ENCODE measurements around the gene PPM1B. TPM values are rescaled to one million over a fixed set of nuclear protein-coding genes. Genes with fewer than 3 reads are reported as not detected.

Gene PPM1B
- total and polyA plus RNA-seq, 2 of the 4 experiments (the other 2 are of a cell fraction): 13.4 to 14.7 TPM

GRCh38 chr2:44210362-44210761, 41.7 kb downstream of the PPM1B start:
- Histone ChIP-seq H3K14ac (replicated peaks; ENCODE audit: low read depth, low read length) (no peak overlapping the region), H3K27ac (ENCODE audit: insufficient read depth, low read length) (no peak overlapping the region), H3K9ac (ENCODE audit: low read depth, low read length) (no peak overlapping the region), H3K23ac (ENCODE audit: low read depth, low read length) (no peak overlapping the region), H2AK9ac (replicated peaks; ENCODE audit: low read depth, low read length, poor library complexity) (no peak overlapping the region), H3K56ac (ENCODE audit: extremely low read depth, insufficient read depth, low read length) (no peak overlapping the region), H4K5ac (ENCODE audit: low read depth, low read length) (no peak overlapping the region), H3K9me1 (ENCODE audit: insufficient read depth, low read length) (peaks cover 2% of the 10 kb centered on the region; the same call in 1 of the 2 replicates), H4K8ac (ENCODE audit: low read depth in 2 of 2, low read length in 2 of 2) (no peak overlapping the region), H3K4me3 (ENCODE audit: insufficient read depth, low read depth, low read length) (no peak overlapping the region), H2BK20ac (ENCODE audit: low read depth, low read length) (no peak overlapping the region), H3K79me1 (ENCODE audit: low read depth in 1 of 2, low read length in 2 of 2) (peaks cover 10 to 20% of the 10 kb centered on the region in 2 experiments), H2BK120ac (ENCODE audit: low read depth, low read length) (no peak overlapping the region), H3K27me3 (ENCODE audit: control insufficient read depth, insufficient read depth, low read length) (no peaks in the 10 kb centered on the region), H3K9me3 (ENCODE audit: control insufficient read depth, insufficient read depth, low read length) (peaks cover 5% of the 10 kb centered on the region; the same call in 1 of the 2 replicates), H2AFZ (replicated peaks; ENCODE audit: low read length, poor library complexity) (no peak overlapping the region), H4K91ac (ENCODE audit: insufficient read depth, low read depth, low read length) (no peak overlapping the region), H2BK15ac (ENCODE audit: low read depth, low read length) (no peak overlapping the region), H2AK5ac (ENCODE audit: low read depth, low read length) (no peak overlapping the region), H3K36me3 (ENCODE audit: control insufficient read depth, insufficient read depth, low read length) (peaks cover 9% of the 10 kb centered on the region), H3K4me1 (ENCODE audit: control insufficient read depth, insufficient read depth, low read length) (no peaks in the 10 kb centered on the region), H3K4me2 (ENCODE audit: low read depth, low read length) (no peak overlapping the region), H4K20me1 (ENCODE audit: insufficient read depth, low read length) (no peaks in the 10 kb centered on the region; the same call in 1 of the 2 replicates), H3K18ac (ENCODE audit: low read depth, low read length) (no peak overlapping the region), H3K4ac (ENCODE audit: low read depth, low read length) (no peak overlapping the region), H2BK5ac (ENCODE audit: low read depth, low read length, poor library complexity, severe bottlenecking) (no peak overlapping the region)
- no TSS peak for BruUV-seq (replicated peaks)
- intact Hi-C loops (cut with micrococcal nuclease): no loop called here
- ChIA-PET POLR2A (ENCODE audit: unreplicated experiment) (no interaction called here), CTCF (no interaction called here)
- DNase-seq: no peak
- dilution Hi-C loops (cut with HindIII; ENCODE audit: low sequenced_read_pairs, unreplicated experiment): no loop called here
- TF ChIP-seq NFE2L2 (IDR thresholded peaks at IDR 0.05; ENCODE audit: low read depth, low read length): no peak
- no peak for TF ChIP-seq SMC3 (IDR thresholded peaks at IDR 0.05; ENCODE audit: low read depth, low read length)
- TF ChIP-seq CHD1 (IDR thresholded peaks at IDR 0.05; ENCODE audit: low read depth, low read length): no peak
- no peak for TF ChIP-seq CTCF (conservative IDR thresholded peaks at IDR 0.05; ENCODE audit: low read depth, low read length)
- TF ChIP-seq RFX5 (IDR thresholded peaks at IDR 0.05; ENCODE audit: low read depth, low read length): no peak
- no peak for TF ChIP-seq POLR2A (IDR thresholded peaks at IDR 0.05; ENCODE audit: low read depth, low read length)
- no peak for TF ChIP-seq USF2 (IDR thresholded peaks at IDR 0.05; ENCODE audit: low read depth, low read length)
- no peak for TF ChIP-seq MAFK (IDR thresholded peaks at IDR 0.05; ENCODE audit: low read depth, low read length)
- TF ChIP-seq CEBPB (IDR thresholded peaks at IDR 0.05; ENCODE audit: low read depth, low read length): no peak
- no peak for TF ChIP-seq BHLHE40 (IDR thresholded peaks at IDR 0.05; ENCODE audit: low read depth, low read length)
- TF ChIP-seq RAD21 (IDR thresholded peaks at IDR 0.05; ENCODE audit: low read length): no peak
- TF ChIP-seq RCOR1 (IDR thresholded peaks at IDR 0.05; ENCODE audit: insufficient replicate concordance, low read length): no peak
- TF ChIP-seq ELK1 (IDR thresholded peaks at IDR 0.05; ENCODE audit: borderline replicate concordance, low read depth, low read length): no peak
- TF ChIP-seq MAZ (IDR thresholded peaks at IDR 0.05; ENCODE audit: borderline replicate concordance, low read depth, low read length): no peak
- TF ChIP-seq FOS (IDR thresholded peaks at IDR 0.05; ENCODE audit: low read depth, low read length): no peak
- ATAC-seq (ENCODE audit: low read depth): no peak
- in situ Hi-C loops (cut with MboI; ENCODE audit: low sequenced_read_pairs): no loop called here
- WGBS, 2 experiments (ENCODE audit: extremely low coverage in 2 of 2, insufficient read length in 1 of 2): no CpG with 5 or more reads among the region's 2 CpGs

Data from IMR-90 (cell line).